Small intestine (tissue), 7 donors: ENCODE measurements around the gene EGF. TPM values are rescaled to one million over a fixed set of nuclear protein-coding genes. Genes with fewer than 3 reads are reported as not detected.
"Not testable (repeated sequence)": the region's sequence is repeated elsewhere in the genome, so short reads cannot be mapped to it uniquely, and the experiment has no call there.

Source experiments
- DNase-seq, 2 donors: peaks; one replicate each; pipeline versions ENCODE4 v3.0.0 to v3.0.0-alpha.2; 2013
- FAIRE-seq: peaks from 2 replicates; lab custom pipeline; 2012; peaks lifted over from hg19 to GRCh38; lab: Jason Lieb, UNC
- H3K27ac ChIP-seq, 3 donors: one replicate each; pipeline ENCODE4 v1.5.1; 2013; ENCODE audit warnings: low read length in 2 of 3, mild to moderate bottlenecking in 2 of 3, control low read depth in 1 of 3, inconsistent platforms in 1 of 3, low read depth in 1 of 3, moderate library complexity in 1 of 3
- H3K27me3 ChIP-seq, 3 donors: one replicate each; pipeline ENCODE4 v1.6.1; 2013; ENCODE audit warnings: low read length in 3 of 3, inconsistent platforms in 1 of 3; ENCODE audit not compliant: control insufficient read depth in 3 of 3, insufficient read depth in 3 of 3
- H3K36me3 ChIP-seq, 3 donors: one replicate each; pipeline ENCODE4 v1.6.1; 2013; ENCODE audit warnings: low read length in 3 of 3, inconsistent platforms in 1 of 3, low read depth in 1 of 3, mild to moderate bottlenecking in 1 of 3, moderate library complexity in 1 of 3; ENCODE audit not compliant: control insufficient read depth in 3 of 3, insufficient read depth in 2 of 3
- H3K4me1 ChIP-seq, 3 donors: one replicate each; pipeline ENCODE4 v1.6.1; 2013; ENCODE audit warnings: low read length in 2 of 3, inconsistent platforms in 1 of 3, low read depth in 1 of 3, mild to moderate bottlenecking in 1 of 3, moderate library complexity in 1 of 3; ENCODE audit not compliant: control insufficient read depth in 3 of 3, insufficient read depth in 2 of 3
- H3K4me3 ChIP-seq, 3 donors: one replicate each; pipeline ENCODE4 v1.5.1; 2013; ENCODE audit warnings: low read length in 3 of 3, control low read depth in 1 of 3, inconsistent platforms in 1 of 3, low read depth in 1 of 3, mild to moderate bottlenecking in 1 of 3, moderate library complexity in 1 of 3
- H3K9me3 ChIP-seq, 2 donors: one replicate each; pipeline ENCODE4 v1.6.1; 2013; ENCODE audit warnings: low read depth in 1 of 2, low read length in 1 of 2; ENCODE audit not compliant: control insufficient read depth in 2 of 2, insufficient read depth in 1 of 2
- WGBS, 3 donors: extraction: QIAGEN DNeasy Blood & Tissue Kit; methylation state at CpG; one replicate each; pipeline ENCODE4 v1.1.7; 2013; 5-methylcytosine and 5-hydroxymethylcytosine counted together
- polyA plus RNA-seq, 4 donors: library from polyadenylated mRNA; stranded (reverse) in 3 of 4; unstranded in 1 of 4; fragments of 200-250 nt in 3 of 4; fragments of 120-200 nt in 1 of 4; gene quantifications; one replicate each; pipeline versions ENCODE4 v1.2.1 to v1.2.3, GENCODE V29; 2013
- donor health status: healthy with polysubstance abuse.
- donor health status: control.
- donor health status: control.
- donor health status: Bipolar disorder and iron deficiency.
- donor health status: healthy.

Gene EGF
- polyA plus RNA-seq, 4 donors, result 0.48 to 42.2 TPM; not detected in 2

DNA sequence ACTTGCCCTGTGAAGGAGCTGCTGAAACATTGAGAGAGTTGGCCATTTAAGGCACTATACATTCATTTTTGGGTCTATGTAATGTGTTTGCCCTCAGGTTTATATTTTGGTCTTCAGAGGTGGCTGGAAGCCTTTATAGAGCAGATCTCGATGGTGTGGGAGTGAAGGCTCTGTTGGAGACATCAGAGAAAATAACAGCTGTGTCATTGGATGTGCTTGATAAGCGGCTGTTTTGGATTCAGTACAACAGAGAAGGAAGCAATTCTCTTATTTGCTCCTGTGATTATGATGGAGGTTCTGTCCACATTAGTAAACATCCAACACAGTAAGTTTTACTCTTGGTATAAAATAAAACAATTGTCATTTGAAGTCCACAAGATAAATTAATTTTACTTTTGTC, 31.1 kb downstream of the EGF start:
- FAIRE-seq, result no peak
- 78 to 87% (median 82%) methylated on average over 2 of the region's 2 CpGs for WGBS, 3 donors
- H3K27me3 ChIP-seq, result no peaks in the 10 kb centered on the region

DNA sequence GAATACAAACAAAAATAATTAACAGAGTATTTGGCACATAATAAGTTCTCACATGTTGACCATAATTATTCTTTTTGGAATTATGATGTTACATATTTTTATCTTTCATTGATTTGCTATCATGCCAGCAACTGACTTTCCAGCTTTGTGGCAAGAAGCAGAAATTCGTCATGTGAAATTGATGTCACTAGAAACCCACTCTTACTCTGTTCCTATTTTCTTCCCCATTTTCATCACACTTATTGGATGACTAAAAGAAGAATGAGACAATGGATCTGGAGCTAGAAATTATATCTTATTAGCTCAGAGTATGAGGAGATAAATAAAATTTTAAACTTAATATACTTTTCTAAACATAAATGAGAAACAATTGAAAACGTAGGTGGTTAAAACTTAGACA, 31.9 kb downstream of the EGF start:
- DNase-seq, result no peak
- Histone ChIP-seq H3K27ac (no peak overlapping the region), H3K36me3 (peaks cover 0 to 2% (median 0%) of the 10 kb centered on the region in 3 donors), H3K27me3 (no peaks in the 10 kb centered on the region), H3K9me3 (no peaks in the 10 kb centered on the region), H3K4me3 (no peak overlapping the region), H3K4me1 (no peaks in the 10 kb centered on the region)
- 86 to 89% (median 88%) methylated on average over 2 of the region's 2 CpGs for WGBS, 3 donors
- FAIRE-seq, result no peak

More for the DNA sequence above, 31.1 kb downstream of the EGF start:
- Histone ChIP-seq H3K36me3 (peaks cover 0 to 5% (median 0%) of the 10 kb centered on the region in 3 donors), H3K4me3 (no peak overlapping the region), H3K9me3 (no peaks in the 10 kb centered on the region), H3K4me1 (no peaks in the 10 kb centered on the region), H3K27ac (no peak overlapping the region)
- no peak for DNase-seq

GRCh38 chr4:109945056-109945455, 32.4 kb downstream of the EGF start:
- H3K27me3 ChIP-seq, result no peaks in the 10 kb centered on the region
- DNase-seq (no peak), FAIRE-seq (no peak)
- H3K4me1 ChIP-seq, result no peaks in the 10 kb centered on the region
- H3K9me3 ChIP-seq, result no peaks in the 10 kb centered on the region
- H3K4me3 ChIP-seq, result no peak overlapping the region
- H3K36me3 ChIP-seq, result peaks cover 0 to 2% (median 0%) of the 10 kb centered on the region in 3 donors
- WGBS, 3 donors, result 69 to 82% (median 71%) methylated on average over 4 of the region's 4 CpGs
- no peak overlapping the region for H3K27ac ChIP-seq

DNA sequence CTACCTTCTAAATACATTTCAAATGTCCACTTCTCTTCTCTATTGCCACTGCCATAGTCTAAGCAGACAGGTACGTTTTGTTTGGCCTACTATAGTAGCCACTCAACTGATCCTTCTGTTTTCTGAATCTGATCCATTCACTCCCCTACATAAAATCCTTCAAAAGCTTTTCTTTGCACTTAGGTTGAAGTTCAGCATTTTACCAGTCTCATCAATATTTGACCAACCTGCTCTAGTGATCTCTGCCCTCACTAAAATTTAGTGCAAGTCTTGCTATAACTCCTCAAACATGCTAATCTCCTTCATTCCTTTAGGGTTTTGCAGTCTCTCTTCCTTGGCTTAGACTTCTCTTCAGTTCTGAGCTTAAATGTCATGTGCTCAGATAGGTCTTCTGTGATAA, 33.4 kb downstream of the EGF start:
- DNase-seq (no peak), FAIRE-seq (no peak)
- Histone ChIP-seq H3K4me3 (no peak overlapping the region), H3K36me3 (peaks cover 0 to 2% (median 0%) of the 10 kb centered on the region in 3 donors), H3K27ac (no peak overlapping the region), H3K9me3 (no peaks in the 10 kb centered on the region), H3K4me1 (no peaks in the 10 kb centered on the region), H3K27me3 (no peaks in the 10 kb centered on the region)
- 67 to 72% (median 71%) methylated on average over 1 of the region's 1 CpG for WGBS, 3 donors

- H3K27me3 ChIP-seq, result no peaks in the 10 kb centered on the region
- H3K4me1 ChIP-seq, result no peaks in the 10 kb centered on the region
- DNase-seq, result no peak
- H3K36me3 ChIP-seq, result peaks cover 0 to 2% (median 0%) of the 10 kb centered on the region in 3 donors
- no peak overlapping the region for H3K27ac ChIP-seq
- H3K4me3 ChIP-seq, result no peak overlapping the region
- 62 to 92% (median 84%) methylated on average over 1 of the region's 1 CpG for WGBS, 3 donors
- H3K9me3 ChIP-seq, result no peaks in the 10 kb centered on the region
- no peak for FAIRE-seq
These were observed 34.8 kb downstream of the EGF start for GRCh38 chr4:109947457-109947856.

DNA sequence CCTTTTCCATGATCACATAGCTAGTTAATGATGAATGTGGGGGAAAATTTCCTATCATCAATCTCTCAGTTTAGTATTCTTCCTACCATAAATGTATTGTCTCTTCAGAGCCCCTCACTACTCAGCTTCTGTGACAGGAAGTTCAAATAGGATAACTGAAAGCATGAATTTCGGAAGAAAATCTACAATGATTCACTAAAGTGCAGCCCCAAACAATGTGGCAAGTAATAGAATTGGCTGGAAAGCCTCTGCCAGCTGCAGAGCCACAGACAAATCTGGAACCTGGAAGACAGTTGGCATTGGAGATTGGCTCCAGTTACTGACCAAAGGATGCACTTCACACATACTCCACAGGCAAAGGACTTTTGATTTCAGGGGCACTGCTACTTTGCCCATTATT, 35.2 kb downstream of the EGF start:
- H3K36me3 ChIP-seq, result peaks cover 0 to 2% (median 0%) of the 10 kb centered on the region in 3 donors
- FAIRE-seq (no peak), DNase-seq (no peak)
- H3K4me1 ChIP-seq, result no peaks in the 10 kb centered on the region
- no peak overlapping the region for H3K4me3 ChIP-seq
- H3K27ac ChIP-seq, result no peak overlapping the region
- no peaks in the 10 kb centered on the region for H3K9me3 ChIP-seq
- 41 to 53% (median 46%) methylated on average over 1 of the region's 1 CpG for WGBS, 3 donors
- H3K27me3 ChIP-seq, result no peaks in the 10 kb centered on the region

DNA sequence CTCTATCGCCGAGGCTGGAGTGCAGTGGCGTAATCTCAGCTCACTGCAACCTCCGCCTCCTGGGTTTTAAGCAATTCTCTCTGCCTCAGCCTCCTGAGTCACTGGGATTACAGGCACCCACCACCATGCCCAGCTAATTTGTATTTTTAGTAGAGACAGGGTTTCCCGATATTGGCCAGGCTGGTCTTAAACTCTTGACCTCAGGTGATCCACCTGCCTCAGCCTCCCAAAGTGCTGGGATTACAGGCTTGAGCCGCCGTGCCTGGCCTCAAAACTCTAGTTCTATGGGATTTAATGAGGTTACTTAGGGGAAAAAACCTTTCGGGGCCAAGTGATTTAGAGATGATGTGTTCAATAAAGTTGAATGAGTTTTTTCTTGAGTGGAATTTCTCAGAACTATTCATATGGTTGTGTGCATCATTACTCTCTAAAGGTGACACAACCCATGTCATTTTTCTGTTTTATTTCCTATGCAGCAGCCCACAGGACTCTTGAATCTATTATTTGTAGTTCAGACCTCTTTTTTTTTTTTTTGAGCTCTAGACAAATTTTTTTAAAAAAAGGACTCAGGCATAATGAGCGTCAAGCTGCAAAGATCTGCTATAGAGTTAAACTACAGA, 36.5 kb downstream of the EGF start:
- H3K27me3 ChIP-seq, DNase-seq, H3K4me3 ChIP-seq, H3K9me3 ChIP-seq, H3K27ac ChIP-seq, H3K36me3 ChIP-seq, H3K4me1 ChIP-seq, FAIRE-seq: not testable (repeated sequence)
- WGBS, 3 donors, result 86 to 92% (median 87%) methylated on average over 9 of the region's 9 CpGs

- no peak overlapping the region for H3K4me3 ChIP-seq
- no peaks in the 10 kb centered on the region for H3K4me1 ChIP-seq
- no peaks in the 10 kb centered on the region for H3K27me3 ChIP-seq
- H3K27ac ChIP-seq, result no peak overlapping the region
- WGBS, 3 donors, result 75 to 86% (median 83%) methylated on average over 1 of the region's 1 CpG
- H3K36me3 ChIP-seq, result no peaks in the 10 kb centered on the region
- no peaks in the 10 kb centered on the region for H3K9me3 ChIP-seq
- DNase-seq (no peak), FAIRE-seq (no peak)
These were observed 39.9 kb downstream of the EGF start for GRCh38 chr4:109952612-109953011.

DNA sequence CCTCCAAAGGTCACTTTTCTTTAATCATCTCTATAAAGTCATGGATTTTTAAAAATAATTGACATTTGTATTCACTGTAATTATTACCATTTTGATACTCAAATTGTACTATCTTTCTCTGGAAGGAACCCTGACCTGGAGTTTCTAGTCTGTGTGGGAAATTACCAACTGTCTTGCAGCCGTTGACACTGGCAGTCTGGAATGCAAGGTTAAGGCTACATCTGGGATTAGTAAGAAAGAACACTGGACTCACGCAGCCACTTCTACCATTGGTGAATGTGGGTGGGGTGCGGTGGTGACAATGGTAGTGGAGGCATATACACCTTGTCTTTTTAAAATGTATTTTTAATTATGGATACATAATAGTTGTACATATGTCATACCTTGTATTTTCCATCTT, 40.9 kb downstream of the EGF start:
- Histone ChIP-seq H3K4me1 (no peaks in the 10 kb centered on the region), H3K27me3 (no peaks in the 10 kb centered on the region), H3K36me3 (no peaks in the 10 kb centered on the region), H3K27ac (no peak overlapping the region), H3K4me3 (no peak overlapping the region), H3K9me3 (no peaks in the 10 kb centered on the region)
- FAIRE-seq, result no peak
- no peak for DNase-seq
- 85 to 91% (median 86%) methylated on average over 3 of the region's 3 CpGs for WGBS, 3 donors
